SK-N-SH (cell line): ENCODE results near the gene PLA2G12B. TPM values are rescaled to one million over a fixed set of nuclear protein-coding genes. Genes with fewer than 3 reads are reported as not detected.
"Not testable (repeated sequence)": the region's sequence is repeated elsewhere in the genome, so short reads cannot be mapped to it uniquely, and the experiment has no call there.

Experiments
- CTCF ChIA-PET: fragments of 300-600, 350-600 bp; formaldehyde crosslinking; extraction: SDS; loops from one replicate; lab custom pipeline; 2021; lab: Yijun Ruan, JAX
- POLR2A ChIA-PET: fragments of 350-600 bp; sonication (Branson Sonifier 250); formaldehyde crosslinking; extraction: SDS; loops from one replicate; lab custom pipeline; 2020; ENCODE audit warnings: antibody characterized with exemption, inconsistent platforms; lab: Yijun Ruan, JAX
- DNase-seq: peaks from one replicate; pipeline ENCODE4 v3.0.0; 2012
- H2AFZ ChIP-seq: fragments of 200-600 bp; sonication (generic); 2 replicates; pipeline ENCODE4 v1.8.1; 2016; ENCODE audit warnings: antibody characterized with exemption, mild to moderate bottlenecking, low read depth
- H3F3A ChIP-seq: fragments of 200-600 bp; sonication (generic); replicated peaks from 2 replicates; pipeline ENCODE3; 2016; ENCODE audit warnings: antibody characterized with exemption, mild to moderate bottlenecking; ENCODE audit not compliant: insufficient read depth
- H3K27ac ChIP-seq, 2 experiments: fragments of 200-500 bp in 1 of 2; fragments of 200-600 bp in 1 of 2; sonication (Bioruptor generic) in 1 of 2; sonication (generic), shearing (Covaris generic) in 1 of 2; 2 replicates each; pipeline versions ENCODE4 v1.5.1 to v1.6.1; 2014 to 2016; ENCODE audit warnings: low read depth in 2 of 2, inconsistent platforms in 1 of 2, low read length in 1 of 2, mild to moderate bottlenecking in 1 of 2, mixed read lengths in 1 of 2
- H3K27me3 ChIP-seq: fragments of 200-600 bp; sonication (generic), shearing (Covaris generic); 2 replicates; pipeline ENCODE4 v1.6.1; 2016; ENCODE audit warnings: mixed run types; ENCODE audit not compliant: insufficient read depth
- H3K36me3 ChIP-seq, 2 experiments: fragments of 200-500 bp in 1 of 2; fragments of 200-600 bp in 1 of 2; sonication (Bioruptor generic) in 1 of 2; sonication (generic) in 1 of 2; replicated peaks in 1 of 2; 2 replicates each; pipeline versions ENCODE3 to v1.5.1; 2014 to 2016; ENCODE audit warnings: low read length in 1 of 2, mild to moderate bottlenecking in 1 of 2; ENCODE audit not compliant: insufficient read depth in 2 of 2, control insufficient read depth in 1 of 2
- H3K4me1 ChIP-seq, 2 experiments: fragments of 200-500 bp in 1 of 2; fragments of 200-600 bp in 1 of 2; sonication (Bioruptor generic) in 1 of 2; sonication (generic), shearing (Covaris generic) in 1 of 2; 2 replicates each; pipeline versions ENCODE4 v1.5.1 to v1.6.1; 2014 to 2016; ENCODE audit warnings: low read depth in 1 of 2, low read length in 1 of 2, mixed run types in 1 of 2; ENCODE audit not compliant: insufficient read depth in 2 of 2, control insufficient read depth in 1 of 2
- H3K4me2 ChIP-seq: fragments of 200-600 bp; sonication (generic), shearing (Covaris generic); 2 replicates; pipeline ENCODE4 v1.6.1; 2017; ENCODE audit warnings: mixed run types
- H3K4me3 ChIP-seq, 2 experiments: fragments of 200-500 bp in 1 of 2; fragments of 200-600 bp in 1 of 2; sonication (Bioruptor generic) in 1 of 2; sonication (generic), shearing (Covaris generic) in 1 of 2; 2 replicates each; pipeline versions ENCODE4 v1.5.1 to v1.8.1; 2014 to 2016; ENCODE audit warnings: low read depth in 2 of 2, inconsistent platforms in 1 of 2, low read length in 1 of 2, mild to moderate bottlenecking in 1 of 2, mixed read lengths in 1 of 2, moderate library complexity in 1 of 2
- H3K79me2 ChIP-seq: fragments of 200-600 bp; sonication (generic); 2 replicates; pipeline ENCODE4 v1.8.1; 2017; ENCODE audit warnings: mild to moderate bottlenecking; ENCODE audit not compliant: insufficient read depth
- H3K9ac ChIP-seq: fragments of 200-600 bp; sonication (generic); 2 replicates; pipeline ENCODE4 v1.6.1; 2017; ENCODE audit warnings: mixed run types
- H3K9me2 ChIP-seq: fragments of 200-600 bp; sonication (generic); 2 replicates; pipeline ENCODE4 v1.6.1; 2017; ENCODE audit warnings: mixed run types
- H3K9me3 ChIP-seq: fragments of 200-600 bp; sonication (generic); 2 replicates; pipeline ENCODE4 v1.6.1; 2017; ENCODE audit warnings: mixed run types, mild to moderate bottlenecking, moderate library complexity
- H4K20me1 ChIP-seq: fragments of 200-600 bp; sonication (generic); 2 replicates; pipeline ENCODE4 v1.6.1; 2017; ENCODE audit warnings: mild to moderate bottlenecking, mixed run types; ENCODE audit not compliant: insufficient read depth
- EZH2phosphoT487 ChIP-seq: fragments of 200-600 bp; sonication (generic); IDR thresholded peaks from 2 replicates; pipeline ENCODE4 v1.6.1; 2017; ENCODE audit warnings: low read depth, mixed run types, mild to moderate bottlenecking, antibody characterized with exemption, moderate library complexity, borderline replicate concordance
- FOSL2 ChIP-seq: IDR thresholded peaks from 2 replicates; pipeline ENCODE4 v1.4.0; 2012; ENCODE audit warnings: low read depth, mild to moderate bottlenecking, moderate library complexity, borderline replicate concordance
- FOXJ3 ChIP-seq: sonication (generic); formaldehyde crosslinking; IDR thresholded peaks from 2 replicates; pipeline ENCODE4 v1.5.1; 2020; ENCODE audit warnings: mild to moderate bottlenecking, missing genetic modification reagents
- FOXM1 ChIP-seq: IDR thresholded peaks from 2 replicates; pipeline ENCODE4 v1.4.0; 2012; ENCODE audit warnings: low read depth, mild to moderate bottlenecking
- IRF3 ChIP-seq: fragments of 150-350 bp; IDR thresholded peaks from 2 replicates; pipeline ENCODE4 v1.6.1; 2016; ENCODE audit warnings: mild to moderate bottlenecking, low read depth, low read length
- MEF2A ChIP-seq: IDR thresholded peaks from 2 replicates; pipeline ENCODE4 v1.4.0; 2012; ENCODE audit warnings: low read depth, borderline replicate concordance
- MXI1 ChIP-seq: IDR thresholded peaks from 2 replicates; pipeline ENCODE4 v1.6.1; 2012; ENCODE audit warnings: mild to moderate bottlenecking, low read depth, low read length, improper control_type of control experiment
- NFIC ChIP-seq: IDR thresholded peaks from 2 replicates; pipeline ENCODE4 v1.4.0; 2012; ENCODE audit warnings: borderline replicate concordance
- RAD21 ChIP-seq: IDR thresholded peaks from 2 replicates; pipeline ENCODE4 v1.6.1; 2012; ENCODE audit warnings: mild to moderate bottlenecking, low read length
- RFX5 ChIP-seq: IDR thresholded peaks from 2 replicates; pipeline ENCODE4 v1.6.1; 2012; ENCODE audit warnings: mild to moderate bottlenecking, improper control_type of control experiment, low read length
- SIN3A ChIP-seq: IDR thresholded peaks from 2 replicates; pipeline ENCODE4 v1.6.1; 2012; ENCODE audit warnings: low read depth, mild to moderate bottlenecking, low read length, moderate library complexity, borderline replicate concordance
- SMC3 ChIP-seq: IDR thresholded peaks from 2 replicates; pipeline ENCODE4 v1.6.1; 2012; ENCODE audit warnings: low read depth, low read length, improper control_type of control experiment
- TAF1 ChIP-seq: IDR thresholded peaks from 2 replicates; pipeline ENCODE4 v1.6.1; 2012; ENCODE audit warnings: low read depth, mild to moderate bottlenecking, low read length, moderate library complexity, borderline replicate concordance
- TCF12 ChIP-seq: IDR thresholded peaks from 2 replicates; pipeline ENCODE4 v1.4.0; 2012
- TEAD4 ChIP-seq: IDR thresholded peaks from 2 replicates; pipeline ENCODE4 v1.4.0; 2012; ENCODE audit warnings: mild to moderate bottlenecking, borderline replicate concordance; ENCODE audit not compliant: insufficient read depth
- YY1 ChIP-seq: IDR thresholded peaks from 2 replicates; pipeline ENCODE4 v1.4.0; 2012; ENCODE audit warnings: low read depth, mild to moderate bottlenecking
- ZBTB33 ChIP-seq: IDR thresholded peaks from 2 replicates; pipeline ENCODE4 v1.4.0; 2012; ENCODE audit warnings: low read depth, borderline replicate concordance
- WGBS: methylation state at CpG from one replicate; pipeline ENCODE4 v1.1.6; 2017; ENCODE audit warnings: low lambda C conversion rate; 5-methylcytosine and 5-hydroxymethylcytosine counted together
- polyA plus RNA-seq, 3 experiments: library from polyadenylated mRNA; depleted of rRNA; stranded (reverse); fragments of >200 nt; gene quantifications; 2 replicates each; pipeline ENCODE4 v1.2.3, GENCODE V29; 2012

The PLA2G12B gene
- polyA plus RNA-seq, 1 of the 3 experiments (the other 2 are of a cell fraction), result not detected

- CTCF ChIA-PET, result no interaction called here
These were observed 49.8 kb downstream of the PLA2G12B start for GRCh38 chr10:72904806-72905205.

GRCh38 chr10:72903941-72904446 is 50.6 kb downstream of the PLA2G12B start:
- H3K27ac ChIP-seq, H3K4me1 ChIP-seq, H3F3A ChIP-seq, H2AFZ ChIP-seq, H3K9ac ChIP-seq, H4K20me1 ChIP-seq, H3K9me3 ChIP-seq, POLR2A ChIA-PET, H3K9me2 ChIP-seq, H3K79me2 ChIP-seq, H3K4me3 ChIP-seq, DNase-seq, CTCF ChIA-PET, H3K36me3 ChIP-seq, H3K4me2 ChIP-seq, H3K27me3 ChIP-seq: not testable (repeated sequence)
- whole genome bisulfite sequencing, result 85% methylated on average over 15 of the region's 15 CpGs

More at GRCh38 chr10:72904806-72905205, 49.8 kb downstream of the PLA2G12B start:
- no peaks in the 10 kb centered on the region for H3K4me1 ChIP-seq
- 84% methylated on average over 3 of the region's 3 CpGs for WGBS
- H3K36me3 ChIP-seq, result no peaks in the 10 kb centered on the region
- no peaks in the 10 kb centered on the region for H4K20me1 ChIP-seq
- H3F3A ChIP-seq, result no peaks in the 10 kb centered on the region
- DNase-seq, result no peak
- POLR2A ChIA-PET, result no interaction called here
- H3K4me2 ChIP-seq, result no peak overlapping the region
- H3K9me3 ChIP-seq, result no peaks in the 10 kb centered on the region
- no peaks in the 10 kb centered on the region for H3K27me3 ChIP-seq
- H3K9me2 ChIP-seq, result no peaks in the 10 kb centered on the region
- H3K9ac ChIP-seq, result no peak overlapping the region
- no peak overlapping the region for H3K4me3 ChIP-seq
- TF ChIP-seq IRF3 (no peak), FOXM1 (no peak), RFX5 (no peak), FOSL2 (no peak), TCF12 (no peak), RAD21 (no peak), YY1 (no peak), EZH2phosphoT487 (no peak), TAF1 (no peak), SMC3 (no peak), FOXJ3 (CRISPR knock-in tag) (no peak), SIN3A (no peak), MEF2A (no peak), MXI1 (no peak), ZBTB33 (no peak), TEAD4 (no peak), NFIC (no peak)
- TF ChIP-seq, all 33 proteins: peak for 0
- no peak overlapping the region for H2AFZ ChIP-seq
- H3K79me2 ChIP-seq, result no peaks in the 10 kb centered on the region
- H3K27ac ChIP-seq, result no peak overlapping the region
